Measurements from ENCODE around the gene TMEM131. TPM values are rescaled to one million over a fixed set of nuclear protein-coding genes. Genes with fewer than 3 reads are reported as not detected.

TMEM131 gene
- total and polyA plus RNA-seq, 2 of the 8 experiments (the other 6 are each of a cell fraction or from before 2014, with no cell fraction given): 9.7 to 22.9 TPM

- no peak for TF ChIP-seq POU5F1 (IDR thresholded peaks at IDR 0.05; ENCODE audit: low read depth, low read length)
- TF ChIP-seq TCF12 (IDR thresholded peaks at IDR 0.05; ENCODE audit: low read depth, low read length): no peak
- TF ChIP-seq CEBPB (IDR thresholded peaks at IDR 0.05; ENCODE audit: low read depth, low read length): no peak
- TF ChIP-seq MAX (IDR thresholded peaks at IDR 0.05): no peak
- no peak for TF ChIP-seq SP2 (IDR thresholded peaks at IDR 0.05; ENCODE audit: low read length)
- TF ChIP-seq JUN (IDR thresholded peaks at IDR 0.05; ENCODE audit: low read depth, low read length): no peak
- TF ChIP-seq ATF3 (IDR thresholded peaks at IDR 0.05; ENCODE audit: insufficient read depth, low read depth, low read length): no peak
- TF ChIP-seq NRF1 (IDR thresholded peaks at IDR 0.05; ENCODE audit: low read depth, low read length): no peak
Measured at GRCh38 chr2:97819754-97820153, 176.0 kb downstream of the TMEM131 start (continued).

All from H1 (cell line).